T-cell (primary cell): ENCODE data around the gene SEMA4C. TPM values are rescaled to one million over a fixed set of nuclear protein-coding genes. Genes with fewer than 3 reads are reported as not detected.

ENCODE experiments used
- ATAC-seq, 4 experiments: fragments of 200-7000 bp in 3 of 4; fragments of 150-1000 bp in 1 of 4; cut with Tn5 transposase; replicated peaks in 1 of 4; 1 replicate in 3 of 4; 2 replicates in 1 of 4; pipeline ENCODE4 v1.10.0; 2021; ENCODE audit warnings: moderate library complexity in 3 of 4, mild to moderate bottlenecking in 2 of 4, moderate number of reproducible peaks in 1 of 4
- CTCF ChIA-PET, 2 donors: fragments of 300-600 bp; sonication (Branson Sonifier 250); formaldehyde crosslinking; loops; one replicate each; lab custom pipeline; 2022; ENCODE audit warnings: antibody characterized with exemption in 2 of 2; lab: Charles Lee
- POLR2A ChIA-PET, 2 donors: fragments of 300-600 bp; sonication (Branson Sonifier 250); formaldehyde crosslinking; loops; one replicate each; lab custom pipeline; 2022; ENCODE audit warnings: antibody characterized with exemption in 2 of 2; lab: Charles Lee
- DNase-seq, 35 experiments: peaks; one replicate each; pipeline versions ENCODE4 v3.0.0 to v3.0.0-alpha.2; 2013 to 2023
- H3K27ac ChIP-seq: one replicate; pipeline ENCODE4 v1.5.1; 2013; ENCODE audit warnings: low read length
- H3K27me3 ChIP-seq, 2 experiments: replicated peaks in 1 of 2; 1 replicate in 1 of 2; 2 replicates in 1 of 2; pipeline versions ENCODE4 v1.6.1 to v1.7.0; 2013; ENCODE audit warnings: low read length in 1 of 2, mixed read lengths in 1 of 2; ENCODE audit not compliant: control insufficient read depth in 2 of 2, insufficient read depth in 2 of 2; ENCODE audit errors: extremely low read depth in 1 of 2
- H3K36me3 ChIP-seq, 2 donors: 1 replicate in 1 of 2; 2 replicates in 1 of 2; pipeline versions ENCODE4 v1.6.1 to v1.7.0; 2013; ENCODE audit warnings: low read length in 1 of 2; ENCODE audit not compliant: control insufficient read depth in 2 of 2, insufficient read depth in 1 of 2; ENCODE audit errors: extremely low read depth in 1 of 2
- H3K4me1 ChIP-seq, 2 experiments: 1 replicate in 1 of 2; 2 replicates in 1 of 2; pipeline versions ENCODE4 v1.6.1 to v1.7.0; 2013; ENCODE audit warnings: low read length in 2 of 2, mixed read lengths in 1 of 2; ENCODE audit not compliant: insufficient read depth in 2 of 2, control insufficient read depth in 1 of 2; ENCODE audit errors: extremely low read depth in 1 of 2
- H3K4me3 ChIP-seq, 2 donors: 1 replicate in 1 of 2; 2 replicates in 1 of 2; pipeline versions ENCODE4 v1.5.1 to v1.7.0; 2013; ENCODE audit warnings: mild to moderate bottlenecking in 2 of 2, low read length in 1 of 2, moderate library complexity in 1 of 2; ENCODE audit not compliant: control insufficient read depth in 1 of 2; ENCODE audit errors: extremely low read depth in 1 of 2
- H3K9me3 ChIP-seq: 2 replicates; pipeline ENCODE4 v1.7.0; 2013
- H3K27ac Mint-ChIP-seq, 2 donors: one replicate each; pipeline ENCODE4 v1.8.0; 2020 to 2021; ENCODE audit warnings: mild to moderate bottlenecking in 2 of 2, mixed read lengths in 2 of 2
- H3K27me3 Mint-ChIP-seq, 2 donors: one replicate each; pipeline ENCODE4 v1.8.0; 2021 to 2022; ENCODE audit warnings: mixed read lengths in 2 of 2
- H3K36me3 Mint-ChIP-seq: one replicate; pipeline ENCODE4 v1.8.0; 2021; ENCODE audit warnings: mixed read lengths
- H3K4me1 Mint-ChIP-seq, 3 donors: one replicate each; pipeline ENCODE4 v1.8.0; 2020 to 2022; ENCODE audit warnings: mixed read lengths in 3 of 3, mild to moderate bottlenecking in 1 of 3
- H3K4me3 Mint-ChIP-seq, 3 donors: one replicate each; pipeline ENCODE4 v1.8.0; 2020 to 2022; ENCODE audit warnings: mild to moderate bottlenecking in 3 of 3, mixed read lengths in 3 of 3, moderate library complexity in 3 of 3
- H3K9me3 Mint-ChIP-seq, 3 donors: one replicate each; pipeline ENCODE4 v1.8.0; 2020 to 2022; ENCODE audit warnings: mixed read lengths in 3 of 3
- WGBS: methylation state at CpG from one replicate; pipeline ENCODE4 v1.1.5; 2013; ENCODE audit warnings: missing lambda C conversion rate; ENCODE audit not compliant: insufficient coverage; 5-methylcytosine and 5-hydroxymethylcytosine counted together
- total RNA-seq, 35 experiments: library from RNA in 6 of 35; stranded (reverse) in 6 of 35; fragments of 120-200 nt in 1 of 35; gene quantifications; one replicate each; pipeline versions ENCODE4 v1.2.1 to v1.2.4 and lab custom pipeline; 2013 to 2026

SEMA4C gene
- total RNA-seq, 5 donors from 2014 or later (not counting 1 experiment from before 2014, with no cell fraction given), result 36.3 to 89.0 (median 72.3) TPM

DNA sequence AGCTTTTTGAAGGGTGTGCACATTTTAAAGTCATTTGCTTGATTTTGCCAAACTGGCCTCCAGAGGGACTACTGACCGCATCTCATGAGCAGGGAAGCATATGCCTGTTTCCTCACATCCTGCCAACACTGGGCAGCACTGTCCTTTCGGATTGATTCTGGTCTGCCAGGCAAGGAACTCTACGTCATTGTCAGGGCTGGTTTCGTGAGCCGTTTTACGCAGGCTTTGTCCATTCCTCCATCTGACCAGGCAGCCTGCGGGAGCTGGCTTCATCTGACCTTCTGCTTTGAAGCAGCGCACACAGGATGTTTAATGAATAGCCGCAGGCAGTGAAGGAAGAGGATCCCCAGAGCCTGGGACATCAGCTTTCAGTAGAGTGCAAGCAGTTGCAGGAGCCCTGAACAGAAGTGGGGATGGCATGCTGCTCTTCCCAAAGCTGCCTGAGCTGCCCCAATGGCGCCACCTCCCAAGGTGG, 46.3 kb upstream of the SEMA4C start:
- WGBS, result 96% methylated on average over 8 of the region's 10 CpGs
- CTCF ChIA-PET, result no interaction called here
- Histone ChIP-seq H3K4me1 (peaks cover 17 to 66% of the 10 kb centered on the region in 2 experiments), H3K4me3 (no peak overlapping the region), H3K36me3 (no peaks in the 10 kb centered on the region), H3K9me3 (peaks cover 9% of the 10 kb centered on the region), H3K27ac (no peak overlapping the region), H3K27me3 (no peaks in the 10 kb centered on the region)
- H3K27me3 Mint-ChIP-seq, result no peaks in the 10 kb centered on the region
- H3K4me1 Mint-ChIP-seq, result peaks cover 59 to 81% (median 76%) of the 10 kb centered on the region in 3 donors
- H3K4me3 Mint-ChIP-seq, result peak overlapping the region in 1 of 3 donors; percentile 34
- DNase-seq (no peak), ATAC-seq (no peak)
- peaks cover 0 to 5% (median 2%) of the 10 kb centered on the region in 3 donors for H3K9me3 Mint-ChIP-seq
- H3K27ac Mint-ChIP-seq, result peak overlapping the region; percentile 76 to 78
- H3K36me3 Mint-ChIP-seq, result peaks cover 17% of the 10 kb centered on the region
- POLR2A ChIA-PET, result no interaction called here

DNA sequence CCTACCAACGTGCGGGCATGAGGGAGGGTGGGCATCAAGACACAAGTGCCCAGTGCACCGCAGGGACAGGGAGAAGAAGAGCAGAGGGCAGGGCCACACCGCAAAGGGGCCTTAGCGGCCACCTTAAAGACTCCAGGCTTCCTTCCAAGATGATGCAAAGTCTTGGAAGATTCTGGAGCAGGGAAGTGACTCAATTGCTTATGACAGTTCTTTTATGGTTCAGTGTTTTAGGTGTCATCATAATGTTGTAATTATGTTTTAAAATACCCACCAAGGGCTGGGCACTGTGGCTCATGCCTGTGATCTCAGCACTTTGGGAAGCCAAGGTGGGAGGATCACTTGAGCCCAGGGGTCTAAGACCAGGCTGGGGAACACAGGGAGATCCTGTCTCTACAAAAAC, 44.5 kb upstream of the SEMA4C start:
- 65% methylated on average over 3 of the region's 5 CpGs for WGBS
- Histone ChIP-seq H3K9me3 (peaks cover 9% of the 10 kb centered on the region), H3K4me1 (peaks cover 17 to 70% of the 10 kb centered on the region in 2 experiments), H3K27ac (peak overlapping the region; percentile 66), H3K36me3 (no peaks in the 10 kb centered on the region), H3K4me3 (peak overlapping the region; percentile 44 to 63), H3K27me3 (no peaks in the 10 kb centered on the region)
- peak overlapping the region; percentile 75 to 91 (median 78) for H3K4me3 Mint-ChIP-seq
- H3K36me3 Mint-ChIP-seq, result peaks cover 17% of the 10 kb centered on the region
- no peaks in the 10 kb centered on the region for H3K27me3 Mint-ChIP-seq
- ATAC-seq, result peak in 1 of 4 experiments; percentile 1
- H3K9me3 Mint-ChIP-seq, result peaks cover 0 to 5% (median 2%) of the 10 kb centered on the region in 3 donors
- DNase-seq, result no peak
- H3K27ac Mint-ChIP-seq, result peak overlapping the region; percentile 99
- POLR2A ChIA-PET, result interaction anchor here in 1 of 2 donors (0.9 kb wide), 1 partner anchor 10 kb away, joined by 3 read pairs; no protein-coding TSS in a partner anchor
- CTCF ChIA-PET, result no interaction called here
- H3K4me1 Mint-ChIP-seq, result peaks cover 69 to 91% (median 84%) of the 10 kb centered on the region in 3 donors

DNA sequence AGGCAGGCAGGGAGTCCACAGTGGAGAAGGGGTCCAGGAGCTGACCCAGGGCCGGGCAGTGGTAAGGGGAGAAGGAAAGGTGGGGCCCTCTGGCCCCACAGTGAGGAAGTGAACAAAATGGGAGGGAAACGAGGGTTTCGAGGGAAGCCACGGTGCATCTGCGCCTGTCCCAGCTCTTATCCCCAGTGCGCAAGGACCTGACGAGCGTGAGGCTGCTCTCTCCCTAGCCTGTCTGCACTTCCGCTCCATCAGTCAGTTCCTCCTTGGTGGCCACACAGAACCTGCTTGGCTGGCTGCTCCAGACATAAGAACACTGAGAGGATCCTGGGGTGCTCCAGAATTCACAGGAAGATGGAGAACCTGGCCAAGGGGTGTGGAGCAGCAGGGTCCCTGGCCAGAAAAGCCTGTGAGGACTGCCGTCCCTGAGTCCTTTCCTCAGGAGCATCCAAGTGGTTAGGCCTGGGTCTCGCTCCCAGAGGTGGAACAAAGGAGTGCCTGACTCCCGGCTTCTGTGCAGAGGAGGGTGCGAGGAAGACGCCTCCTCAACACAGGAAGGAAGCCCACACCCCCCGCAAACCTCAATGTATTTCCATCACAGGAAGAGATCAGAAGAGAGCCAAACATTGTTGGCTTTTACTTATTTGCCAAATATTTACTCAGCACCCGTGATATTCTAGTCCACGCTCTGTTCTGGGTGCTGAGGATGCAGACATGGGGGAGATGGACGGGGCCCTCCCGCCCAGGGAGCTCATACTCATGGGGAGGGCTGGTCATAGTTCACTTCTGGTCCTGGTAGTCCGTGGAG, 43.7 kb upstream of the SEMA4C start:
- DNase-seq (peak; percentile 23 to 71 (median 43)), ATAC-seq (peak; percentile 81 to 86 (median 84))
- Histone ChIP-seq H3K27ac (peak overlapping the region; percentile 66), H3K4me3 (peak overlapping the region; percentile 44 to 63), H3K36me3 (no peaks in the 10 kb centered on the region), H3K9me3 (peaks cover 9% of the 10 kb centered on the region), H3K4me1 (peaks cover 17 to 73% of the 10 kb centered on the region in 2 experiments), H3K27me3 (no peaks in the 10 kb centered on the region)
- Mint-ChIP-seq H3K27ac (peak overlapping the region; percentile 99), H3K4me3 (peak overlapping the region; percentile 75 to 91 (median 78)), H3K4me1 (peaks cover 72 to 85% (median 83%) of the 10 kb centered on the region in 3 donors), H3K36me3 (peaks cover 16% of the 10 kb centered on the region), H3K9me3 (peaks cover 0 to 5% (median 2%) of the 10 kb centered on the region in 3 donors), H3K27me3 (no peaks in the 10 kb centered on the region)
- 3% methylated on average over 17 of the region's 20 CpGs for WGBS
- ChIA-PET POLR2A (interaction anchor here in 1 of 2 donors (0.9 kb wide), 1 partner anchor 10 kb away, joined by 3 read pairs; no protein-coding TSS in a partner anchor), CTCF (interaction anchor here in 1 of 2 donors (1.6 kb wide), 1 partner anchor 56 kb away, joined by 3 read pairs; the partner anchor contains the start of gene ANKRD39)

DNA sequence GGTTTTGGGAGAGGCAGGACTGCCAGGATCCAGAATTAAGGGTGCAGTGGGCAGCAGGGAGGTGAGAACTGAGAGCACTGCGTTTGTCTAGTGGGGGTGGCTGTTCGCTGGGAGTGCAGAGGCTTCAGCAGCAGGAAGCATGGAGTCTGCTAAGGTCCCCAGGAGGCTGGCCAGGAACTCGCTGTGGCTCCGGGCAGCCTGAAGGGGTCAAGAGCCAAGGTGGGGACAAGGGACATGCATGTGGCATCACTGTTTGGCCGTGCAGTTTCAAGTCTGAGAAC, 43.2 kb upstream of the SEMA4C start:
- peak overlapping the region; percentile 44 to 63 for H3K4me3 ChIP-seq
- ATAC-seq (peak in 2 of 4 experiments; percentile 3 to 13), DNase-seq (peak in 1 of 35 experiments; percentile 21)
- H3K27me3 ChIP-seq, result no peaks in the 10 kb centered on the region
- peaks cover 12% of the 10 kb centered on the region for H3K36me3 Mint-ChIP-seq
- peaks cover 71 to 80% (median 78%) of the 10 kb centered on the region in 3 donors for H3K4me1 Mint-ChIP-seq
- POLR2A ChIA-PET, result no interaction called here
- peak overlapping the region; percentile 75 to 91 (median 78) for H3K4me3 Mint-ChIP-seq
- H3K9me3 Mint-ChIP-seq, result peaks cover 0 to 5% (median 2%) of the 10 kb centered on the region in 3 donors
- WGBS, result 50% methylated on average over 5 of the region's 5 CpGs
- CTCF ChIA-PET, result interaction anchor here in 1 of 2 donors (1.6 kb wide), 1 partner anchor 55 kb away, joined by 3 read pairs; the partner anchor contains the start of gene ANKRD39
- peaks cover 17 to 73% of the 10 kb centered on the region in 2 experiments for H3K4me1 ChIP-seq
- H3K27ac Mint-ChIP-seq, result peak overlapping the region; percentile 99
- H3K9me3 ChIP-seq, result peaks cover 8% of the 10 kb centered on the region
- H3K27me3 Mint-ChIP-seq, result no peaks in the 10 kb centered on the region
- H3K27ac ChIP-seq, result peak overlapping the region; percentile 66
- no peaks in the 10 kb centered on the region for H3K36me3 ChIP-seq

DNA sequence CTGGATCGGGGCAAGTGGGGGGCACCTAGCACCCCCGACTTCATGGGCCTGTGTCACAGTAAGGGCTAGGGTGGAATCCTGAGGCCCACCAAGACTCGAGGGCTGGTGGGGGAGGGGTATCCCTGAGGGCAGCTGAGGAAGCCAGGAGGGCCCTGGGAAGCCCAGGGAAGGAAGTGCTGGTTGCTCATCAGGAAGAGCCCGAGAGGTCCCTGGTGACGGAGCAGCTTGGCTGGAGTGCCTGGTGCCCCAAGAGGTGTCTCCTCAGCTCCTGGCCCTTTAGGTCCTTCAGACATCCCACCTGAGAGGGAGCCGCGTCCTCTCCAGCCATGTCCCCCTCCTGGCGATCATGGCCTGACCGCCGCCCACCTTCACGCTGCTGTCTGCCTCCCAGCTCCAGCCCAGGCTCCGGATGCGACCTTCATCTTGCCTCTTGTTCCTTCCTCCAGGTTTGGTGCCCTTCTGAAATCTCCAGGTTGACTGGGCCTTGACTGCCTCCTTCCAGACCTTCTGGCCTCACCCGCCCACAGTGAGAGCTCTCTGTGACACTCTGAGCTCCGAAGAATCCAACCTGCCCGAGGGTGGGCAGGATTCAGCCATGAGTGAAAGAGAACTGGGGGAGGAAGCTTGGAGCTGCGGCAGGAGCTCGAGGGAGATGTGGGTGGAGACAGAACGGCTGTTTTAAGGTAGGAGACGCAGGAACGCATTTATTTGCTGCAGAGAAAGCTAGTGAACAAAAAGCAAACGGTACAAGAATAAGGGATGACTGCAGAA, 42.7 kb upstream of the SEMA4C start:
- H3K4me1 Mint-ChIP-seq, result peaks cover 70 to 76% (median 75%) of the 10 kb centered on the region in 3 donors
- H3K27me3 Mint-ChIP-seq, result no peaks in the 10 kb centered on the region
- H3K4me3 Mint-ChIP-seq, result peak overlapping the region; percentile 75 to 91 (median 78)
- Histone ChIP-seq H3K4me1 (peaks cover 17 to 70% of the 10 kb centered on the region in 2 experiments), H3K27ac (peak overlapping the region; percentile 66), H3K9me3 (peaks cover 6% of the 10 kb centered on the region), H3K27me3 (no peaks in the 10 kb centered on the region), H3K4me3 (peak overlapping the region; percentile 44 to 63), H3K36me3 (no peaks in the 10 kb centered on the region)
- H3K9me3 Mint-ChIP-seq, result peaks cover 0 to 5% (median 2%) of the 10 kb centered on the region in 3 donors
- 85% methylated on average over 22 of the region's 22 CpGs for WGBS
- CTCF ChIA-PET, result interaction anchor here in 1 of 2 donors (1.6 kb wide), 1 partner anchor 55 kb away, joined by 3 read pairs; the partner anchor contains the start of gene ANKRD39
- peak overlapping the region; percentile 99 for H3K27ac Mint-ChIP-seq
- peaks cover 12% of the 10 kb centered on the region for H3K36me3 Mint-ChIP-seq
- DNase-seq (no peak), ATAC-seq (no peak)
- POLR2A ChIA-PET, result interaction anchor here in 1 of 2 donors (0.7 kb wide), 1 partner anchor 13 kb away, joined by 3 read pairs; no protein-coding TSS in a partner anchor
